A549 treated with AZD9567 at 1 μM for 4 hours (cell line): ENCODE data around the gene STXBP4. TPM values are rescaled to one million over a fixed set of nuclear protein-coding genes. Genes with fewer than 3 reads are reported as not detected.

Experiments used
- total RNA-seq: library from RNA; stranded (reverse); fragments of 200-300 nt; extraction: Qiagen RNA extraction; gene quantifications from 5 replicates; pipeline ENCODE4 v1.2.3, GENCODE V29; 2022; ENCODE audit not compliant: insufficient read depth

The STXBP4 gene
- 3.3 to 6.2 TPM (median 4.3 TPM) in 5 replicates for total RNA-seq

DNA sequence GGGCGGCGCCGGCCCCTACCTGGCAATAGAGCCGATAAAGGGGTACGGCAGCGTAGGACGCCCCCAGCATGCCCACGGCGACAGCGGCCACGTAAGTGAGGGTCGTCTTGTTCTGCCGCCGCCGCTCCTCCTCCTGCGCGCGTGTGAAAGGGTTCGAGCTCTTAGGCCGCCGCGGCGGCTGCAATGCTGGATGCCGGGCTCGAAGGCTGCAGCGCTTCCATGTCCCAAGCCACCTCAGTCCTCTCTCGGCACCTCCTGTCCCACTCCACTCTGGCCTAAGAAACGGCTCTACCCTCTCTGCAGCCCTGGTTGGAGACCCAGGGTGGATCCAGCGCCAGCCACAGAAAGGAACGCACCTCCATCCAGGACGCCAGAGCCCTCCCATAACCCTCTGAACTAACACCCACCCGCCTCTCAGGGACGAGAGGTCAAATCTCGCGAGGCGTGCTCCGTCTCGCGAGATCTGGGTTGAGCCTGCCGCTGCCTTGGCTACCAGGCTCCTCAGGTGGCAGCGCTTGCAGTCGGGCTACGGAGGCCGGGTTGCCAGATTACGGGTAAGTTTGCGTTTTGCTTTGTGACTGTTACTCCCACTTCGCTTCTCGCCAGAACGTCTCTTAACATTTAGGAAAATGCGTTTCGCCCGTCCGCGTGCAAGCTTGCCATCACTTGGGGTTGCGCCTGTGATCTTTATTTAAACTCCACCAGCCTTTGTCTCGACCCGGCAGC, at the start of gene STXBP4, which contains the start of gene COX11:
TSS of gene STXBP4 (plus strand) at position 504 of the 726 bp plus-strand sequence. CDS start 17,455 bp downstream, outside the sequence.
TSS of gene COX11 (minus strand) at position 393 of the 726 bp plus-strand sequence. CDS start at position 385, 8 bp downstream.

Other genes starting within 250 kb of the STXBP4 start
- 33.4 to 50.9 TPM (median 38.4 TPM) in 5 replicates for gene TOM1L1, start 67.9 kb upstream of the STXBP4 start, total RNA-seq
- gene COX11, start 111 bp upstream of the STXBP4 start, total RNA-seq: 95.2 to 174 TPM (median 101 TPM) in 5 replicates